ENCODE data around the gene ODAD4.
"Not testable (repeated sequence)": the region's sequence is repeated elsewhere in the genome, so short reads cannot be mapped to it uniquely, and the experiment has no call there.

The ODAD4 gene

DNA sequence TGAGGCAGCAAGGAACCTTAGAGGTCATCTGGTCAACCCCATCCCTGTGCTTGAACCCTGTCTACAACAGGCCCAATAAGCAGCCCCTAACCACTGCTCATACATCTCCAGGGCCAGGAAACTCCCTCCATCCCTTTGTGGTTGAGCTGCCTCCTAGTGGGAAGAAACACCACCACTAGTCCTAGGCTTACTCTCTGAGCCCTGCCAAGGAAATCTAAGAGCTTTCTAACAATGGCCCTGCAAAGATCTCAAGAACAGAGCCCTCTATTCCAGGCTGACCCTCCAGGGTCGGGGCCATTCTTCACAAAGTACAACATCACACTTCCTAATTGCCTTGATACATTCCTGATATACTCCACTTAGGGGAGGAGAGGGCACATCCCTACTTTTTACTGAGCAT lies 17.5 kb upstream of the ODAD4 start:
- no peak for DNase-seq (ENCODE audit: low spot score)

DNA sequence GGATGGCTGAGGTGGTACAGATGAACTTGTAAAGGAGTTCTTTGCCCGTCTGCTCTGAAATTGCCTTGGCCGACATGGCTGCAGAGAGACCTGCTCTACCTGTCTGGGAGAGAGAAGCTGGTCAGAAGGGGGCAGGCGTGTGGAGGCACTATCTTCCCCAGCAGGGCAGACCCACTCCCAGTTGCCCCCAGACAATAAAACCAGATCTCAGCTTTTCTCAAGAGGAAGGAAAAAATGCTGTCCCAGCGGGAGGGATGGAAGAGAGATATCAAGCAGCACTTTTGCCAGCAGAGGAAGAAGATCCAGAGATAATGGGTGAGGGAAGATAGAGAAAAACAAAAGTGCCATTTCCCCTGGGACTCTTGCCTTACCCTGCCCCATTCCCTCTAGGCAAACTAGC lies 16.6 kb upstream of the ODAD4 start:
- DNase-seq (ENCODE audit: low spot score) = no peak

DNA sequence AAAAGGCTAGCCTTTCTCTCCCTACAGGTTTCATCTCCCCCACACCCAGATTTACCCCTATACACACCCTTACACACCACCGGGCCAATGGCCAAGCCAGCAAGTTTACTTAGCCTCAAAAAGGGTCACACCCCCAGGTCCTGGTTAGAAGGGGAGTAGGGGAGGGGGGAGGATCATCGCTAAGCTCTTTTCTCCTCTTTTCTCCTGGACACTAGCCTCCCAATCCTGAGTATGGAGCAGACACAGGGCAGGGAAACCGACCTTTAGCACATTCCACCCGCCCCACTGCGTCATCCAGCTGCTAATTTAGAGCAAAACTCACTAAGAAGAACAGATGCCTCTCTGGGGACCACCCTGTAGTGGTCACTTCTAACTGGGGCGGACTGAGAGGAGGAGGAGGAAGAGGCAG lies 16.1 kb upstream of the ODAD4 start:
- no peak for DNase-seq (ENCODE audit: low spot score)

DNA sequence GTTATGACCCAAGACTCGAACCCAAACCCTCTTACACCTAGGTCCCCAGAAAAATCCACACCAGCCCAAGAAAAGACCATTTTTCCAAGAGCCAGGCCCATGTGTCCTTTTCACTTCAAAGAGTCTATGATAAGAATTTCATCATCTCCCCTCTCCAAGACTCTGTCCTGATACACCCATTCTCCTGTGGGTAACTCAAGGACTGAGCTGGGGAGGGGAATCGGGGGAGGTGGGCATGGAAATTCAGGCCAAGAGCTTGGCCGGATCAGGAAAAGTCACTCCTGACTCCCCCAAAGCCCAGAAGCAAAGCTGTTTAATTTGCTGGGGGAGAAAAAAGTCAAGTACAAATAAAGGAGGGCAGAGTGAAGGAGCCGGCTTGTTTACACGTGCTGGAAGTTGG lies 15.4 kb upstream of the ODAD4 start:
- DNase-seq (ENCODE audit: low spot score) = no peak

- DNase-seq (ENCODE audit: low spot score) = no peak
Observed at GRCh38 chr17:41915566-41915965, 14.9 kb upstream of the ODAD4 start.

DNA sequence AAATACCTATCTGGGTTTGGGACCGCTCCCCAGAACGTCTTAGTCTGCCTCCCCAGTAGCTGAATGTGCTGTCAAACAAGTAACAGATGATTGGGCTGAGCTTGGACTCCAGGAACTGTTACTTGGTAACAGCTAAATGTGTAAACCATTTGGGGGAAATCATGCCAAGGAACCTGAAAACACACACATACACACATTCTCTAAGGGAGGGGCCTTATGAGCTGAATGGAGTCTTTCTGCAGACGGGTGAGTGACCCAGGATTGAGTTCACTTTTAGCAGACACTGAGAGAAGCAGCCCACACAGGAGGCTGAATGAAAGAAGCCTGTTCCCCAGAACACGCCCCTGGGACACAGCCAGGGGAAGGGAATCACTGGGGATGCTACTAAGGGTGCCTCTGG lies 13.2 kb upstream of the ODAD4 start:
- no peak for DNase-seq (ENCODE audit: low spot score)

- DNase-seq (ENCODE audit: low spot score) = no peak
Observed at GRCh38 chr17:41917679-41918313, 12.6 kb upstream of the ODAD4 start.

DNA sequence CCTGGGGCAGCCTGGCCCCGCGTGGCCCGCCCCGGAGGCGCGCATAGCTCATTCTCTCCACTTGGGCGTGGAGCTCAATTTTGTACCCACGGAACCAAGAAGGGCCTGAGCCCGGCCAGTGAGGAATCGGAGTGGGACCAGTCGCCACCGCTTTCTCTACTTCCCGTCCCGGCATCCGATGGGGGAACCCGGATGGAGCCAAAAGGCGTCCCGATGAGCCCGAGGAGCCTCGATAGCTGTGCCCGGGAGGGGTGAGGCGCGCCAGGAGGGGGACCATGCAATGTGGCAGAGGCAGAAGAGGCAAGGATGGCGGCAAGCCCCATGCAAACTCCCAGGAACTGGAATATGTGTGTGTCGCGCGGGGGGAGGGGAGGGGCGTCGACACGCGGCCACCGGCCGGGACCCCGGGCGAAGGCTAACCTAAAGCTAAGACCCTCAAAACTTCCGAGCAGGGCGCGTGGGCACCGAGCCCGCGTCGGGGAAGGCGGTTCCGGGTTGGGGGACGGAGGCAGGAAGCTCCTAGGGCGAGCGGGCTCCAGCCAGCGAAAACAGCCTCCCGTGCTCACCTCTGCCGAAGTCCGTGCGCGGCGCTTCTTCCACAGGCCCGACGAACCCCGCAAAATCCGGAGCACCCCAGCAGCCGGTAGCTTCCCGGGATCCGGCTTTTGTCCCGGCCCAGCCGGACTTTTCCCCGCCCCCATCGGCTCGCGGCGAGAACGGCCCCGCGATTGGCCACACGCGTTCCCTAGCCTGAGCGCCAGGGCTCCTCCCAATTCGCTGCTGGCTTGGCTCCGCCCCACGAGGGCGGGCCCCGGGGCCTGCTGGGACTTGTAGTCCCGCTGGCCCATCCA lies 11.9 kb upstream of the ODAD4 start, which contains the start of gene ACLY:
ACLY (minus strand) TSS at position 638 of the 851 bp plus-strand sequence. CDS start 5,078 bp downstream, outside the sequence.
- peak; percentile 96 for DNase-seq (ENCODE audit: low spot score)

DNA sequence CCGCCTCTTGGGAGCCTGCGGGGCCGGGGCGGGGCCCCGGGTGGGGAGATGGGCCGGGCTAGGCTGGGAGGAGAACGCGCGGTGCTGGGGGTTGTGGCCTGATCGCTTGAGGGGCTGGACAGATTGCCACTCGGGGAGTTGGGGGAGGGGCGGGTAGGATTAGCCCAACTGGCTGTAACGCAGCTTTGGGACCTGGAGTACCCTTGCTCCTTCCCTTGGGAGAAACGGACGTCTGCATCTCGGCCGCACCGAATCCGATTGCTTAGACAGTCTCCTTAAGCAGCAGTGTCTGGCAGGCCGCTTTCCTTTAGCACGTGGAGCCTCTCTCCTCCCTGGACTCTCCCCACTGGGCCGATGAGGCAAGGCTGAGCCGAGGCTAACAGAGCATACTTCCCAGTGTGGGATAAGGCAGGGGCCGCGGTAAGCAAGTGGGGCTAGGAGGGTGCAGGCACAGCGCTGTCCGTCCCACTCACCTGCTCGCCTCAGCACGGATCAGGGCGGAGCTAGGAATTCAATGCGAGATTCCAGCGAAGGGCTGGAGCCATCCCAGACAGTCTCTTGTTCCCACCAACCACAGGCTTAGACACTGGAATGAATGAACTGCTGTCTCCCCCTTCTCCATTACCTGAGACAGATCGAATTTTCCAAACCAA lies 11.1 kb upstream of the ODAD4 start:
- no peak for DNase-seq (ENCODE audit: low spot score)

GRCh38 chr17:41919840-41920579 lies 10.4 kb upstream of the ODAD4 start:
- no peak for DNase-seq (ENCODE audit: low spot score)

- DNase-seq (ENCODE audit: low spot score) = no peak
Observed at GRCh38 chr17:41920580-41920955, 9.8 kb upstream of the ODAD4 start.

GRCh38 chr17:41925991-41926590 lies 4.3 kb upstream of the ODAD4 start:
- no peak for DNase-seq (ENCODE audit: low spot score)

GRCh38 chr17:41928693-41929251 lies 1.6 kb upstream of the ODAD4 start:
- DNase-seq (ENCODE audit: low spot score) = no peak

DNA sequence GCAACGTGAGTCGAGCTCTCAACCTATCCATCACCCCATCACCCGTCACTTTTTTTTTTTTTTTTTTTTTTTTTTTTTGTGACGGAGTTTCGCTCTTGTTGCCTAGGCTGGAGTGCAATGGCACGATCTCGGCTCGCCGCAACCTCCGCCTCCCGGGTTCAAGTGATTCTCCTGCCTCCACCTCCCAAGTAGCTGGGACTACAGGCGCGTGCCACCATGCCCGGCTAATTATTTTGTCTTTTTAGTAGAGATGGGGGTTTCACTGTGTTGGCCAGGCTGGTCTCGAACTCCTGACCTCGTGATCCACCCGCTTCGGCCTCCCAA lies 378 bp downstream of the ODAD4 start:
- not testable (repeated sequence) for DNase-seq (ENCODE audit: low spot score)

DNA sequence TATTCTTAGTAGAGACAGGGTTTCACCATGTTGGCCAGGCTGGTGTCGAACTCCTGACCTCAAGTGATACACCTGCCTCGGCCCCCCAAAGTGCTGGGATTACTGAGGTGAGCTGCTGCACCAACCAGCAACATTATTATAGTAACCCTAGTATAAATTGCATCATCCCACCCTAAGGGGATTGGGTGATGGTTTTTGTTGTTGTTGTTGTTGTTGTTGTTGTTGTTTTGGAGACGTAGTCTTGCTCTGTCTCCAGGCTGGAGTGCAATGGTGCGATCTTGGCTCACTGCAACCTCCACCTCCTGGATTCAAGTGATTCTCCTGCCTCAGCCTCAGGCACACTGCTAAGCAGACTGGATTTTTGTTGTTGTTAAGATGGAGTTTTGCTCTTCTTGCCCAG lies 1.3 kb downstream of the ODAD4 start:
- DNase-seq (ENCODE audit: low spot score) = not testable (repeated sequence)

DNA sequence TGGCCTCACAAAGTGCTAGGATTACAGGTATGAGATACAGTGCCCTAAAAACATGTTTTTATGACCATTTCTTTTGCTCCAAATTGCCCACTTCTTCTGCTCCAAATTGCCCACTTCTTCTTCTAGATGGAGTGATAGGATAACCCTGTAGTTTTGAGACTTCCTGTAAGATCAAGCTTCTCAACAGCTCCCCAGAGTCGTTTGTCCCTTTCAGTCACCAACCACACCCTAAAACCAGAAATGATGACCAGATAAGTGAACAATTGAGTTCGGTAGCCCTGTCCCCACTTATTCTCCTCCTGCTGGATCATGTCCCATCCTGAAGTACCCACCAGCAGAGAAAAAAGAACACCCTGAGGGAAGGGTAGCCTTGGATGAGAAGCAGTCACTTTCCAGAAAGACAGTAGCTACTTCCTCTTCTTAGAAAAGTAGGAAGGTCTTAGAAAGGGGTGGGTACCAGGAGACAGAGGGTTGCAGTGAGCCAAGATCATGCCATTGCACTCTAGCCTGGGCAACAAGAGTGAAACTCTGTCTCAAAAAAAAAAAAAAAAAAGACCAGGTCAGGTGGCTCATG lies 2.5 kb downstream of the ODAD4 start:
- DNase-seq (ENCODE audit: low spot score) = no peak

GRCh38 chr17:41935641-41936040 lies 5.2 kb downstream of the ODAD4 start:
- DNase-seq (ENCODE audit: low spot score) = no peak

GRCh38 chr17:41937970-41938954 lies 7.8 kb downstream of the ODAD4 start:
- no peak for DNase-seq (ENCODE audit: low spot score)

DNA sequence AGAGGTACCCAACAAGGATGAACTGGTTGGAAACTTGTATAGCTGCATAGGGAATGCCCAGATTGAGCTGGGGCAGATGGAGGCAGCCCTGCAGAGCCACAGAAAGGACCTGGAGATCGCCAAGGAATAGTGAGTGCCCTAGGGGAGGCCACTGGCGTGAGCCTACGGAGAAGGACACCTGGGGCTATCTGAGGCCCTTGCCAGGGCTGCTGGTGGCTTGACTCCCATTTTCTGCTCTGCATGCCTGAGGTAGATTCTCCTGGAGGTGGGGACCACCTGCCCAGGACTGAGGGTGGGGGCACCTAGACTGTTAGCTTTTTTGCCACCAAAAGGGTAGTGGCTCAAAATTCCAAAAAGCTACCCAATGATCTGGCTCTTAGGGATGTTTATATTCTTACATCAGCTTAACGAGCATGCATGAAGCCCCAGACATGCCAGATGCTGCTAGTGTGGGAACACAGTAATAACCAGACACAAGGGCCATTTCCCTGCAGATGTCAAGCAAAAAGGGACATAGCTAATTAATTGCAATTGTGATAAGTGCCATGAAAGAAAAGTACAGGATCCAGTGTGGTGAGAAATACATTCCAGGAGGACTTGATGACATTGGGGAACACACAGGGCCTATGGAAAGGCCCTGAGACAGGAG lies 8.8 kb downstream of the ODAD4 start:
- no peak for DNase-seq (ENCODE audit: low spot score)

- no peak for DNase-seq (ENCODE audit: low spot score)
Observed at GRCh38 chr17:41939693-41940090, 9.3 kb downstream of the ODAD4 start.

All from kidney capillary endothelial cell (primary cell).